ENCODE measurements around the gene SLC2A6. TPM values are rescaled to one million over a fixed set of nuclear protein-coding genes. Genes with fewer than 3 reads are reported as not detected.

Gene SLC2A6
- total and polyA plus RNA-seq, 2 of the 8 experiments (the other 6 are each of a cell fraction or from before 2014, with no cell fraction given) = 16.6 to 17.8 TPM

DNA sequence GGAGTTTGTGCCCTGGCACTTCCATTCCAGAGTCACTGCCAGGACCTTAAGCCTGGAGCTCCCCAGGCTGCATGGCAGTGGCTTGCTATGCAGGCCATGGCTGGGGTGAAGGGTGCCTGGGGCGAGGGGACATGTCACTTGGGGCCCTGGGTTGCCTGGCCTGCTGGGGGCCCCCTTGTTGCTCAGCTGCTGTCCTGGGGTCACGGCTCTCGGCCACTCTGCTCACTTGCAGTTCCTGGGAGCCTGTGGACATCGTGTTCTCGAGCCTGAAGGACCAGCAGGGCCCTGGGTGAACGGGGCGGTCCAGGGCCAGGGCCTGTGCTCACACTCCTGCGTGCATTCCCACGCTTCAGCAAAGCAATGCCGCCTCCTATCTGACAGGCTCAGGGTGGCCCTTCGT is 14.5 kb upstream of the SLC2A6 start:
- no peak overlapping the region for H3K14ac ChIP-seq (ENCODE audit: insufficient read length)
- 88% methylated on average over 10 of the region's 11 CpGs; no CpG with 5 or more reads in 1 of the 2 experiments for WGBS, 2 experiments (ENCODE audit: extremely low coverage in 1 of 2, insufficient coverage in 1 of 2, insufficient read length in 1 of 2, insufficient replicate concordance in 2 of 2, low coverage in 1 of 2, low lambda C conversion rate in 2 of 2, missing lambda C conversion rate in 1 of 2)
- TF ChIP-seq, protein P1, sequence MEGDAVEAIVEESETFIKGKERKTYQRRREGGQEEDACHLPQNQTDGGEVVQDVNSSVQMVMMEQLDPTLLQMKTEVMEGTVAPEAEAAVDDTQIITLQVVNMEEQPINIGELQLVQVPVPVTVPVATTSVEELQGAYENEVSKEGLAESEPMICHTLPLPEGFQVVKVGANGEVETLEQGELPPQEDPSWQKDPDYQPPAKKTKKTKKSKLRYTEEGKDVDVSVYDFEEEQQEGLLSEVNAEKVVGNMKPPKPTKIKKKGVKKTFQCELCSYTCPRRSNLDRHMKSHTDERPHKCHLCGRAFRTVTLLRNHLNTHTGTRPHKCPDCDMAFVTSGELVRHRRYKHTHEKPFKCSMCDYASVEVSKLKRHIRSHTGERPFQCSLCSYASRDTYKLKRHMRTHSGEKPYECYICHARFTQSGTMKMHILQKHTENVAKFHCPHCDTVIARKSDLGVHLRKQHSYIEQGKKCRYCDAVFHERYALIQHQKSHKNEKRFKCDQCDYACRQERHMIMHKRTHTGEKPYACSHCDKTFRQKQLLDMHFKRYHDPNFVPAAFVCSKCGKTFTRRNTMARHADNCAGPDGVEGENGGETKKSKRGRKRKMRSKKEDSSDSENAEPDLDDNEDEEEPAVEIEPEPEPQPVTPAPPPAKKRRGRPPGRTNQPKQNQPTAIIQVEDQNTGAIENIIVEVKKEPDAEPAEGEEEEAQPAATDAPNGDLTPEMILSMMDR (IDR thresholded peaks at IDR 0.05; ENCODE audit: control extremely low read depth in 1 of 3, insufficient read depth in 1 of 3, low read depth in 1 of 3, low read length in 3 of 3) = peak in 1 of 3 experiments; percentile 1; a peak in 1 of 4 replicates
- no peak for TF ChIP-seq BCL11A (IDR thresholded peaks at IDR 0.05; ENCODE audit: low read depth in 2 of 2, low read length in 2 of 2)
- H3K4ac ChIP-seq (replicated peaks; ENCODE audit: insufficient read length, low read depth, low read length) = no peak overlapping the region
- H3K9me3 ChIP-seq (ENCODE audit: insufficient read depth in 2 of 2, low read depth in 1 of 2, low read length in 1 of 2) = peaks cover 0 to 2% of the 10 kb centered on the region in 2 experiments; a peak in 1 of 4 replicates
- no peak overlapping the region for H3K27ac ChIP-seq (ENCODE audit: low read depth, low read length)
- H3K23me2 ChIP-seq (ENCODE audit: low read depth, low read length) = peaks cover 9% of the 10 kb centered on the region
- peaks cover 0 to under 1% (median 0%) of the 10 kb centered on the region in 4 experiments; a peak in 1 of 7 replicates for H3K27me3 ChIP-seq (replicated peaks in 1 of 4; ENCODE audit: control insufficient read depth in 3 of 4, extremely low read depth in 1 of 4, insufficient read depth in 3 of 4, low read length in 3 of 4)
- peaks cover 0 to 3% (median 0%) of the 10 kb centered on the region in 4 experiments; a peak in 1 of 8 replicates for H3K36me3 ChIP-seq (ENCODE audit: control insufficient read depth in 2 of 4, insufficient read depth in 4 of 4, low read length in 3 of 4)
- H2BK15ac ChIP-seq (ENCODE audit: low read length) = no peak overlapping the region
- H3K23ac ChIP-seq (ENCODE audit: insufficient read length) = no peak overlapping the region
- POLR2A ChIA-PET (ENCODE audit: partially characterized antibody) = no interaction called here
- no peak overlapping the region for H2AK5ac ChIP-seq (ENCODE audit: low read depth, low read length)
- DNase-seq (ENCODE audit: low read depth in 1 of 2, low spot score in 2 of 2) (no peak), FAIRE-seq (no peak)
- H3K18ac ChIP-seq (ENCODE audit: extremely low read depth, low read length) = no peak overlapping the region
- H2BK5ac ChIP-seq (ENCODE audit: low read depth, low read length) = no peak overlapping the region
- CTCF ChIA-PET (ENCODE audit: partially characterized antibody) = interaction anchor here (0.9 to 2.7 kb wide), 5 partner anchors 10 to 221 kb away, joined by 3 to 13 read pairs (median 3); no protein-coding TSS in a partner anchor
- H2BK20ac ChIP-seq (ENCODE audit: low read length) = no peak overlapping the region
- H4K8ac ChIP-seq (ENCODE audit: extremely low read depth, insufficient read depth, low read length) = peak overlapping the region; percentile 35; the same call in 1 of the 2 replicates
- H3K79me2 ChIP-seq (ENCODE audit: control insufficient read depth in 1 of 2, insufficient read depth in 2 of 2, low read length in 2 of 2) = no peaks in the 10 kb centered on the region; a peak in 1 of 4 replicates
- no peaks in the 10 kb centered on the region; a peak in 1 of 7 replicates for H3K4me1 ChIP-seq (replicated peaks in 1 of 4; ENCODE audit: control insufficient read depth in 3 of 4, insufficient read depth in 4 of 4, low read length in 3 of 4)
- no peak overlapping the region for H2AFZ ChIP-seq (ENCODE audit: low read length)
- no peak overlapping the region for H2BK12ac ChIP-seq (ENCODE audit: low read depth, low read length)
- H3K9ac ChIP-seq (replicated peaks in 1 of 4; ENCODE audit: extremely low read depth in 1 of 4, low read depth in 3 of 4, low read length in 3 of 4) = no peak overlapping the region
- H3K4me3 ChIP-seq (ENCODE audit: extremely low read depth in 1 of 4, insufficient read depth in 2 of 4, low read depth in 3 of 4, low read length in 4 of 4) = no peak overlapping the region
- no peak overlapping the region for H3K4me2 ChIP-seq (ENCODE audit: insufficient read depth in 1 of 2, low read depth in 2 of 2, low read length in 2 of 2)
- no peak overlapping the region for H4K5ac ChIP-seq (ENCODE audit: insufficient read length, low read depth, low read length)
- no peak overlapping the region for H3K56ac ChIP-seq (replicated peaks; ENCODE audit: insufficient read length, low read depth, low read length)
- peaks cover 2% of the 10 kb centered on the region; the same call in 1 of the 2 replicates for H3K79me1 ChIP-seq (ENCODE audit: low read depth, low read length)
- peaks cover 0 to 11% of the 10 kb centered on the region in 2 experiments for H4K20me1 ChIP-seq (replicated peaks in 1 of 2; ENCODE audit: control insufficient read depth in 1 of 2, insufficient read depth in 2 of 2, low read length in 2 of 2)
- H4K91ac ChIP-seq (replicated peaks; ENCODE audit: insufficient read length, low read length) = no peak overlapping the region
- no peak overlapping the region for H2BK120ac ChIP-seq (replicated peaks; ENCODE audit: low read depth, low read length)
